OCI-LY7 (cell line): ENCODE results near the gene TMEM222. TPM values are rescaled to one million over a fixed set of nuclear protein-coding genes. Genes with fewer than 3 reads are reported as not detected.

Source experiments
- BruUV-seq: library from RNA; stranded (reverse); fragments of 400-500 nt; replicated peaks from 2 replicates; lab custom pipeline; 2021; lab: Mats Ljungman, UMichigan
- CTCF ChIA-PET: fragments of 300-600 bp; sonication (Branson Sonifier 250); formaldehyde crosslinking; loops from one replicate; lab custom pipeline; 2022; ENCODE audit warnings: antibody characterized with exemption; ENCODE audit not compliant: unreplicated experiment; lab: Charles Lee
- POLR2A ChIA-PET: fragments of 300-600 bp; sonication (Branson Sonifier 250); formaldehyde crosslinking; loops from one replicate; lab custom pipeline; 2022; ENCODE audit warnings: antibody characterized with exemption; lab: Charles Lee
- DNase-seq: peaks from one replicate; pipeline ENCODE4 v3.0.0-alpha.2; 2015; ENCODE audit warnings: low spot score
- H2AFZ ChIP-seq: fragments of 200-600 bp; sonication (generic), shearing (Covaris generic); 2 replicates; pipeline ENCODE4 v1.6.1; 2014; ENCODE audit warnings: mild to moderate bottlenecking, antibody characterized with exemption, low read length, moderate library complexity
- H3K27ac ChIP-seq: fragments of 200-600 bp; sonication (generic); 2 replicates; pipeline ENCODE4 v1.5.1; 2014; ENCODE audit warnings: mixed run types, low read depth, mild to moderate bottlenecking, moderate library complexity, low read length, inconsistent platforms; ENCODE audit not compliant: poor library complexity, severe bottlenecking
- H3K36me3 ChIP-seq: fragments of 200-600 bp; sonication (generic); 2 replicates; pipeline ENCODE4 v1.6.1; 2014; ENCODE audit warnings: mild to moderate bottlenecking, antibody characterized with exemption, low read length, moderate library complexity, mixed read lengths; ENCODE audit not compliant: insufficient read depth
- H3K4me1 ChIP-seq: fragments of 200-600 bp; sonication (generic); 2 replicates; pipeline ENCODE4 v1.5.1; 2014; ENCODE audit warnings: mild to moderate bottlenecking, low read length; ENCODE audit not compliant: insufficient read depth, poor library complexity, severe bottlenecking
- H3K4me2 ChIP-seq: fragments of 200-600 bp; sonication (generic); 2 replicates; pipeline ENCODE4 v1.6.1; 2014; ENCODE audit warnings: mild to moderate bottlenecking, low read length
- H3K4me3 ChIP-seq: fragments of 200-600 bp; sonication (generic); 2 replicates; pipeline ENCODE4 v1.5.1; 2014; ENCODE audit warnings: mild to moderate bottlenecking, low read depth, low read length; ENCODE audit not compliant: poor library complexity, severe bottlenecking
- H3K79me2 ChIP-seq: fragments of 200-600 bp; sonication (generic); 2 replicates; pipeline ENCODE4 v1.6.1; 2016; ENCODE audit warnings: low read depth, mild to moderate bottlenecking, low read length, moderate library complexity, mixed read lengths; ENCODE audit not compliant: insufficient read depth
- H3K9me2 ChIP-seq: fragments of 200-600 bp; sonication (generic); 2 replicates; pipeline ENCODE4 v1.6.1; 2016; ENCODE audit warnings: mild to moderate bottlenecking, low read length, mixed read lengths; ENCODE audit not compliant: insufficient read depth
- H3K9me3 ChIP-seq: fragments of 200-600 bp; sonication (generic); 2 replicates; pipeline ENCODE4 v1.6.1; 2014; ENCODE audit warnings: mild to moderate bottlenecking, mixed run types, low read length, mixed read lengths
- H4K20me1 ChIP-seq: fragments of 200-600 bp; sonication (generic); 2 replicates; pipeline ENCODE4 v1.6.1; 2014; ENCODE audit warnings: mild to moderate bottlenecking, antibody characterized with exemption, low read length, moderate library complexity, mixed read lengths; ENCODE audit not compliant: insufficient read depth
- CTCF ChIP-seq: fragments of 200-600 bp; sonication (generic); conservative IDR thresholded peaks from 2 replicates; pipeline ENCODE4 v1.5.1; 2014; ENCODE audit warnings: mild to moderate bottlenecking, antibody characterized with exemption, low read length, moderate library complexity, mixed read lengths
- EZH2phosphoT487 ChIP-seq: fragments of 200-600 bp; sonication (generic); IDR thresholded peaks from 2 replicates; pipeline ENCODE4 v1.6.1; 2018; ENCODE audit warnings: low read depth, borderline replicate concordance, mild to moderate bottlenecking, mixed run types, antibody characterized with exemption, low read length, moderate library complexity, mixed read lengths
- intact Hi-C: fragments of 100-400 bp; cut with micrococcal nuclease; formaldehyde crosslinking; loops from one replicate; pipeline ENCODE4 v1.10.0; 2022; ENCODE audit not compliant: unreplicated experiment
- total RNA-seq, 2 experiments: library from RNA; depleted of rRNA in 1 of 2; stranded (reverse); fragments of >200 nt in 1 of 2; shearing (Covaris generic) in 1 of 2; gene quantifications; 2 replicates each; pipeline ENCODE4 v1.2.3, GENCODE V29; 2014 to 2022

TMEM222 gene
- total RNA-seq, 2 experiments from 2014 or later = 29.5 to 43.4 TPM

GRCh38 chr1:27363766-27364695 lies 42.1 kb downstream of the TMEM222 start:
- no peaks in the 10 kb centered on the region for H3K36me3 ChIP-seq
- H3K9me3 ChIP-seq = no peaks in the 10 kb centered on the region
- no peak overlapping the region; the same call in 1 of the 2 replicates for H2AFZ ChIP-seq
- no peaks in the 10 kb centered on the region for H3K9me2 ChIP-seq
- H3K4me3 ChIP-seq = no peak overlapping the region
- DNase-seq = no peak
- no peaks in the 10 kb centered on the region for H3K79me2 ChIP-seq
- intact Hi-C loops = loop anchor here (2.0 kb wide), 1 partner anchor 41 kb away; the partner anchor contains the start of gene TMEM222
- H4K20me1 ChIP-seq = no peaks in the 10 kb centered on the region
- no peak overlapping the region for H3K27ac ChIP-seq
- TF ChIP-seq CTCF (no peak), EZH2phosphoT487 (no peak)
- CTCF ChIA-PET = no interaction called here
- BruUV-seq = no TSS peak
- POLR2A ChIA-PET = no interaction called here
- H3K4me1 ChIP-seq = peaks cover 22% of the 10 kb centered on the region
- H3K4me2 ChIP-seq = peak overlapping the region; percentile 87; the same call in 1 of the 2 replicates

- ChIA-PET POLR2A (interaction anchor here (0.6 kb wide), 1 partner anchor 351 kb away, joined by 3 read pairs; no protein-coding TSS in a partner anchor), CTCF (interaction anchor here (0.8 to 1.0 kb wide), 3 partner anchors 8 to 298 kb away, joined by 5 to 7 read pairs (median 5); no protein-coding TSS in a partner anchor)
- Histone ChIP-seq H2AFZ (peak overlapping the region; percentile 89), H3K4me3 (peak overlapping the region; percentile 62), H4K20me1 (no peaks in the 10 kb centered on the region), H3K27ac (peak overlapping the region; percentile 5), H3K9me2 (no peaks in the 10 kb centered on the region), H3K79me2 (no peaks in the 10 kb centered on the region), H3K4me1 (peaks cover 22% of the 10 kb centered on the region), H3K36me3 (no peaks in the 10 kb centered on the region), H3K4me2 (peak overlapping the region; percentile 87), H3K9me3 (no peaks in the 10 kb centered on the region)
- TF ChIP-seq CTCF (no peak), EZH2phosphoT487 (no peak)
- no peak for DNase-seq
- intact Hi-C loops = loop anchor here (2.0 kb wide), 1 partner anchor 42 kb away; the partner anchor contains the start of gene TMEM222
- no TSS peak for BruUV-seq
Measured at GRCh38 chr1:27364696-27365371, 42.9 kb downstream of the TMEM222 start.
